HG02763 (cell line): Measurements from ENCODE around the gene MIEF1.
"Not testable (repeated sequence)": the region's sequence is repeated elsewhere in the genome, so short reads cannot be mapped to it uniquely, and the experiment has no call there.

Source experiments
- ATAC-seq: cut with Tn5 transposase; IDR thresholded peaks from one replicate; pipeline ENCODE4 v1.9.1; 2021; ENCODE audit warnings: mild to moderate bottlenecking, moderate library complexity; ENCODE audit not compliant: unreplicated experiment

The MIEF1 gene

DNA sequence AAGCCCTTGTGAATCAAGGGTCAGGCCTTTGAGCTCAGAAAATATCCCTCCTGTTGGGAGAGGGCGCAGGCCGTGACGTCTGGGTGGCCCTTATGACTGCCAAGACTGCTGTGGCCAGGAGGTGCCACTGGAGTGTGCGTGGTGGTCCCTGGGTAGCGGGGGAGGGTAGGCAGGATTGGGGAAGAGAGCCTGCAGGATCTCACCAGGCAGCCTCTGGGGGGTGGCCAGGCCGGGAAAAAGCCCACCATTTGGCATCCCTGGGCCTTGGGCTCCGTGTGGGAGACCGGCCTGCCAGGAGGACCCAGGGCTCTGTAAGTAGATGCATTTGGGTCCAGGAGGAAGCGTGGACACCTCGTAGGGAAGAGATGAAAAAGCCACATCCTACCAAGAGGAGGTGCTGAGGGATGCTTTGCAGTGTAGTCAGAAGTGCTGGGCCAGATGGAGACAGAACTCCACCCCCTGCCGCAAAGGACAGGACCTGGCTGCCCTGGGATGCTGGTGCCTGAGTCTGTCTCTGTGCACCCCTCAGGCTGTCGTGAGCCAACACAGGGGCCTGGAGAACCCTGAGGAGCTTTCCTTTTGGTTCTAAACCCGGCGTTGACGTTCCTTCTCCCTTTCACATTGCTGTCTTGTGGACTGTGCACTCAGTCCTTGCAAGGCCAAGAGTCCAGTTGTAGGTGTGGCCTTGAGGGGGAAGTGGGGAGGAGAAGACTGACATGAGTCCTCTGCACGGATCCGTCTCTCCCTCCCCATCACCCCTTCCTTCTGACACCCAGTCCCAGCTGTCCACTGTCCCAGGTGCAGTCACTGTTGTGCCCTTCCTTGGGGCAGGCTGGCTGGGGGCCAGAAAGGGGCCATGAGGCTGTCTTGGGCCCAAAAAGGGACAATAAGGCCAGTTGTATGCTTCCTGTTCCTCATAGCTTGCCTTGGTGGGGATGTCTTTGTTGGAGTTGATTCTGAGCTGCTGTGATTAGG is 12.7 kb upstream of the MIEF1 start:
- no peak for ATAC-seq

DNA sequence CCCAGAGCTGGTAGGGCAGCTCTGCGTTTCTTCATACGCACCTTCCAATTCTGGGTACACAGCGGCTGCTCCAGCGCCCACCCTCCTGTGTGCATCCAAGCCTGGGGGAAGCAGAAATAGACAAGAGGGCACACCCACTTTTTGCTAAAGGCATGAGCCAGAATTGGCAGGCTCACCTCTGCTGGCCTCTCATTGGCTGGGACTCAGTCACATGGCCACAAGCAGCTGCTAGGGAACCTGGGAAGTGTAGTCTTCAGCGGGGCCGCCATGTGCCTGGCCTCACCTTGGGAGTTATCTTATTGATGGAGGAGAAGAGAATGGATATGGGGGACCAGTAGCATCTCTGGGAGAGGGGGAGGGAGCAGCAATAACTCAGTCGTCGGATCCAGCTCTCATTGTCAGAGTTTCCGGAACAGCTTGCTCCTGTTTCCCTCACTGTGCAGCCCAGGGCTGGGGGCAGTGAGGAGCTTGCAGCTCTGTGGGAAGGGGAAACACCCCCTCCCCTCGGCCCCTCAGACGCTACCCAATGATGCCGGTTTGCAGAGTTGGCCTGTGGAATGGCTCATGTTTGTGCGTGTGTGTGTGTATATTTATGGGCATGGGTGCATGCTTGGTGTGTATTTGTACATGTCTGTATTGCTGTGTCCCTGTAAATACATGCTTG is 11.8 kb upstream of the MIEF1 start:
- peak; percentile 71 for ATAC-seq

DNA sequence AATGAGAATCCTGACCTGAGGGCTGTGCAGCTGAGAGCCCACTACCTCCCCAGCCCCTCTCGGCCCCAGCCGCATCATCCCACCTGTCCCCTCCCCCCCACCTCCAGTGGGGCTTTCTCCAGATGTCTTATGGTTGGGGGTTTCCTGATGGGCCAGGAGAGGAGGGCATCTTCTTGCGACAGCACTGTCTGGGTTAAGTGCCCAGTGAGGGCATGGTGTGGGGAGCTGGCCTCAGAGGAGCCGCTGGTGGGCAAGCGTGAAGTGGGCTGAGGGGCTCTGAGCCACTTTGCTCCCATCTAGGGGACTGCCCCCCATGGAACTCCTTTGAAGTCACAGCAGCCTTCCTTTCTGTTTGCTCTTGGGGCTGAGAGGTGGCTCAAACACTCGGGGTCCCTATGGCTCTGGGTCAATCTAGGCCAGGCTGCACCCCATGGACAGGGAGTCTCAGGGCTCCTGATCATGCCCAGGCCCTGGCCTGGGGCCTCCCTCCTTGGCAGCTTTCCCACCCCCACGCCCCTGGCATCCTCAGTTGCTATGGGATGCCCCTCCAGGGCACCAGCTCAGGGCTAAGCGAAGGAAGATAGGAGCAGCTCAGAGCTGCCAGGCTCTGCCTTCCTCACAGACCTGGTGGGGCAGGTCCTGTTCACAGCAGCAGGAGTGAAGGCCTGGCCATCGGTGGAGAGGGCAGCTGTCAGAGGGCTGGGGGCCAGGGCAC is 11.0 kb upstream of the MIEF1 start:
- no peak for ATAC-seq

DNA sequence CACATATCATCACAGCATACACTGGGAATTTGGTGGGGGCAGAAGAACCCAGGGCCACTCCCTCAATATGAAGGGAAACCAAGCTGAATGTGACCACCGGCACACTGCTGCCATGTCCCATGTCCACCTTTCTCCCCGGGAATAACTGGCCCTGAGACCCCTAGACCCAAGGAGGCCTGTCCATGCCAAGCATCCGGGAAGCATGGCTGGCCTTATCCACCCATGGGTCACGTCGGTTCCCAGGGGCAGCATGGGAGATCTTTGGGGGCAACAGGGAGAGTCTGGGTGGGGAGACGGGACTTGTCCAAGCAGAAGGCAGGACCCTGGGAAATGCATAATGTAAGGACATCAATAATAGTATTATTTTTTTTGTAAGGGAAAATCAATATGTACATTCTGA is 10.4 kb upstream of the MIEF1 start:
- ATAC-seq: no peak

DNA sequence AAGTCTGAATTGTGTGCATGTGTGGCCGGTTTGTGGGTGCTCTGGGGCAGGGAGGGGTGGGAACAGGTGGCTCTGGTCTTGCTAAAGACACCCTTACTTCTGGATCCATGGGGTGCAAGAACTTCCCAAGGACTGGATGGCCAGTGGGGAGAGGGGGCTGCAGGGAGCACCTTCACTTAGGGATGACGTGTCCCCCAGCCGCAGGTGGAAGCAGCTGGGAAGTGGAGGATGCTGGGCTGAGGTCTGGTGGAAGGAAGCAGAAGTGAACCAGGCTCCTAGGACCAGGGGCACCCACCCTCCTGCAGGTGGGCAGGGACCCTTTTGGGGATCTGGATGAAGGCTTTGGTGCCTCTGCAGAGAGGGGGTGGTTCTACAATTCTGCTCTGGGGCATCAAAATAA is 9.9 kb upstream of the MIEF1 start:
- ATAC-seq: no peak

DNA sequence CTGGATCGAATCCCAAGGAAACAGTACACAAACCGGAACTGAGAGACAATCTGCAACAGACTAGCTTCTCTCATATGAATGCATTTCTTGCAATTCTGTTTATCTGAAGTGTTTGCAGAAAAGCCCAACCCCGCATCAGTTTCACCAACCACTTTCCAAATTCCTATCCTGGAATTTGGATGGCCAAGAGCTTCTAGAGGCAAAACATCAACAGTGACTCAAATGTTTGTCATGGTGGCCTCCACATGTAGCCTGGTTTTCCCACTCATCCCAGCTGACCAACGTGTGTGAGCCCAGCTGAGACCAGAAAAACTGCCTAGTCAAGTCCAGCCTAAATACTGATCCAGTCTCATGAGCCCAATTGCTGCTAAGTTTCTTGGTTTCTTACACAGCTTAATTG is 8.3 kb upstream of the MIEF1 start:
- ATAC-seq: no peak

DNA sequence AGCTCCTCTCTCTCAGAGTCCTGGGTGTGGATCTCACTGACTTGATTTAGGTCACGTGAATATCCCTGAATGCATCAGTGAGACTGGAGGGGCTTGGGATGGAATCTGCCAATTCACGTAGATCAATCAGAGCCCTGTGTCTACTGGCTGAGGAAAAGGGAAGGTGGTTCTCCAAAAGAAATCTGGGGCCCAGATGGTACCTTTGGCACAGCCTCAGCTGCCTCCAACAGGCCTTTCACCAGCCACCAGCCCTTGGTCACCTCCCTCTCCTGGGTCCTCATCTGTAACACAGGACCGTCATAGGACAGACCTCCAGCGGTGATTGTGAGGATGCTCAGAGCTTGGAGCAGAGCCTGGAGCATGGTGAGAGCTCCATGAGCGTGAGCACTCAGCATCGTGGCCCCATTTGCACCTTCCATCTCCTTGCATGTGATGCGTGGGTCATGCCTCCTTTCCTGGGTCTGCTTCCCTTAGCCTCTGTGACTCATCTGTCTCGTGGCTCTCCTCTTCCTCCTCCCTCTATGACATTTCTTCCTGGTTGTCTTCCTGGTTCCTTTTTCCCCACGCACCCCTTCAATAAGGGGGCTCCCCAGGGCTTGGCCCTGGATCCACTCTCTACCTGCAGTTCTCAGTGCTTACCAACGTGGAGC is 7.5 kb upstream of the MIEF1 start:
- no peak for ATAC-seq

DNA sequence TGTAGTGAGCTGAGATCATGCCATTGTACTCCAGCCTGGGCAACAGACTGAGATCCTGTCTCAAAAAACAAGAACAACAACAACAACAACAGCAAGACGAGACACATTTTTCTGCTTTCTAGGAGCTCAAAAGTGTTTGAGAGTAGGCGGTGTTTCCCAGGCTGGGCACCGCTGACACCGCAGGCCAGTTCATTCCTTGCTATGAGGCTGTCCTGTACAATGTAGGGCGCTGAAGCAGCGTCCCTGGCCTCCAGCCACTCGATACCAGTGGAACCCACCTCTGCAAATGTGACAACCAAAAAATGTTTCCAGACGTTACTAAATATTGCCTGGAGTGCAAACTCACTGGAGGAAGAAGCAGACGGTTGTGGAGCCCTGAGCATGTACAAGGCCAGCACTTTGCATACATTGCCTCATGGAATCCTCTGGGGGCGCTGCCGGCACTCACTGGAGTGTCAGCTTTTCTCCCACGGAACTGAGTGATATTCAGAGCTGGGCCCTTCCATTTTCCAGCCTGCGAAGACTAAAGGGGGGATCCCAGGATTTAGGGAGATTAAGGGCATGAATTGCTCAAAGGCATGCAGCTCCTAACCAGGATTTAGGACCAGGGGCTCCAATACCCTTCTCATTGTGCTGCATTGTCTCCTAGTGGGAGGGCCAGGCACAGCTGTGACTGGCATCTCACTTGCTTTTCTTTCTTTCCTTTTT is 5.8 kb upstream of the MIEF1 start:
- no peak for ATAC-seq

DNA sequence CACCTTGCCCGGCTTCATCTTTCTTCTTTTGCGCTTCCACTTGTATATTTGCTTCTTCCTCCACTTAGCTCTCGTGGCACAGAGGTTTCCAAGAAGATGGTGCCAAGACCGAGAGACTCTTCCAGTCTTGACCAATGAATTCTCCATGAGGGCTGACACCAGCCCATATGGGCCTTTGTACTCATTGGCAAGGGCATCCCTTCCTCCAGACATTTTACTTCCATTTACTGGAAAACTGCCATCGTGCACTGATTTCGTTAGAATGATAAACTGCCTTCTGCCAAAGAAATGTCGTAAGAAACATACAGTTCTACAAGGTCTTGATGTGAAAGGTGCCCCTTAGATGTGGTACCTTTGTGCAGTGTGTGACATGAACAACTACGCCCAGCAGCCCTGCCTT is 4.7 kb upstream of the MIEF1 start:
- ATAC-seq: no peak

DNA sequence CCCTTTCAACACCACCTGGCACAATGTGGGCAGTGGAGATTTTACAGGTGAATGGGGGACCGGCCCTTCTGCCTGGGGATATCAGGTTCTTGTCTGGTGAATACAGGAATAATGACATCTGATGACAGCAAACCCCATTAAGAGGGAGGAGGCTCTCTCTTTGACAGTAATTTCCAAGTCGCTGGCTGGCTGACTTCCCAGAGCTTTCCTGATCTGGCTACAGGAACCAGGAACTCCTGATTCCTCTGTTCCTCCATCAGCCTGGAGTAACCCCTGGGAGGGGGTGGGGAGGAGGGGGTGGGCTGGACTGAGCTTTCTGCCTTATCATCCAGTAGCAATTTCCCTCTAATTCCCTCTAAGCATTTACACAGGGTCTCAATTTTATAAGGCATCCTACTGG is 3.7 kb upstream of the MIEF1 start:
- no peak for ATAC-seq

DNA sequence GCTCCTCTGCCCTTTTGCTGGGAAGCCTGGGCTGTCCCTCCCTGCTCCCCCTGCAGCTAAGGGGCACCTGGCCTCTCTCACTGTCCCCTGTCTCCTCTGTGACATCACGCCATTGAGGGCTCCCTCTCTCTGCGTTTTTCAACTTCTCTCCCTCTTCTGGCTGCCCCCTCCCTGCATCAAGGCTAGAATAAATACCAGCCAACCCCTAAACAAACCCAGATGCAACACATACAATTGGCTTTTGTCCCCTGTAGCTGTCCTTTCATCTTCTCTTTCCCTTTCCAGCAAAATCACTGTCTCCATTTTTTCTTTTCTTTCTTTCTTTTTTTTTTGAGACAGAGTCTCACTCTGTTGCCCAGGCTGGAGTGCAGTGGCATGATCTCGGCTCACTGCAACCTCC is 3.3 kb upstream of the MIEF1 start:
- no peak for ATAC-seq

DNA sequence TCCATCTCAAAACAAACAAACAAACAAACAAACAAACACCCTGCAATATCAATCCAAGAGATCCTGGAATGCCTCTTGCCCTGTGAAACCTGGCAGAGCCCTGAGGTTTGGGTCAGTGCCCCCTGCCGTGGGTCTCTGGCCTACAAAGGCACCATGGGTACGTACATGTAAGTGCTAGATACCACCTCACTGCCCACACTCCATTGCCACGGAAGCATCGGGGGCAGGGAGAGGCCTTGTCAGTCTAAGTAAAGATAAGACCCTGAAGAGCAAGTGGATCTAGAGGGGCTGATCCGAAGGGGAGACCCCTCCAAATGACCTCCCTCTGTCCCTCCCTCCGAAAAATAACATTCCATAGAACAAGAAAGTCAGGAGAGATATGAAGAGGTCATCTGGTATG is 2.0 kb upstream of the MIEF1 start:
- no peak for ATAC-seq

DNA sequence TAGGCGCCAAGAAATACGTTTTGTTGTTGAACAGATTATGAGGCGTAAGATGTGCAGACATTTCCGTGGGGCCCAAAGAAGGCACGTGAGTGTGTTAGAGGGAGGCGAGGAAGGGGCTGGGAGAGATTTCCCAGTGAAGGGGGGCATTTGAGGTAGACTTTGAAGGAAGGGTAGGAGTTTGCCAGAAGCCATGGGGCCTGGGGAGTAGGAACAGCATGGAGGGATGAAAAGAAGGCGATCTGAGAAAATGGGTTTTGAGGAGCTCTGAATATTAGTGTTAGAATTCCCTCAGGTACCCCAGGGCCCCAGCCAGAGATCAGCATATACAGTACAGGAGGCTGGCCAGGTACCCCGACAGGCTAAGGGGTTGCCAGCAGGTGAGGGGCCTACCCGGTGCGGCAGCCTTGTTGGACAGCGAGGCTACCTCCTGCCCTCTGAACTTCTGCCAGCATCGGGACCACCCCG is 414 bp upstream of the MIEF1 start:
- ATAC-seq: no peak

DNA sequence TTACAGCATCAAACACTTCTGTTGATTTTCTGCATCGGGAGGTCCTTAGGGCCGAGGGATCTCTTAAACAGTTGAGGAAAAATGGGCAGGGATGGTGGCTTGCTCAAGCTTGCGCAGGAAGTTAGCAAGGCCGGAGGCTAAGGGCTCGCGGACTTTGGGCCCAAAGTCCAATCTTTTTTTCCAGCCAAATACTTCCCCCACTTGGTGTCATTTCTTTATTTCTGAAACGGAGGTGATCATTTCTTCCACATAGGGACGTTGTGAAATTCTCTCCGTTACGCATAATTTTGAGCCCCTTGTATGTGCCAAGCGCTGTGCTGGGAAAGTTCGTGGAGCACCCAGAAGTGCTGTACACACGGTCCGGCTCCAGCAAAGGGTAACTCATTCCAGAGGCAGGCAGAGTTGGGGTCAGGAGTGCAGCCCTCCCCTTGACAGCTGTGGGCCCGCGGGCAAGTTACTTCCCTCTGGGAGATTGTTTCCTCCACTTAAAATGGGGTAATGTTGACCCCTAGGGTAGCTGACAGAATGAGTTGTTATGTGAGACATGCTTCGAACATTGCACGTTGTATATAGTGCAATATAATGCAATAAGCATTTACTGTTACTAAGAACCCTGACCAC is 809 bp downstream of the MIEF1 start:
- ATAC-seq: no peak

DNA sequence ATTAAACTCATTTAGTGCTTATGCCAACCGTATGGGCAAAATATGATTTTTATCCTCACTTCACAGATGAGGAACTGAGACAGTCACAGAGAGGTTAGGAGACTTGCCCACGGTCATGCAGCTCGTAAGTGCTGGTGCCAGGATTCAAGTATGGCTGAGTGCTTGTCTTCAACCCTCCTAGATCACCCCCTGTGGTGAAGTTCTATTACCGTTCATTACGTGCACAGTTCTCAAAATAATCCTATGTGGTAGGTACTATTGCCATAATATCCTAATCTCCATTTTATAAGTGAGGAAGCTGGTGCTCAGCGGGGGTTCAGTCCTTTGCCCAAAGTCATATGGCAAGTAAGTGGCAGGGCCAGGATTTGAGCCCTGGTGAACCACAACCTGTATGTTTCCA is 1.5 kb downstream of the MIEF1 start:
- no peak for ATAC-seq

DNA sequence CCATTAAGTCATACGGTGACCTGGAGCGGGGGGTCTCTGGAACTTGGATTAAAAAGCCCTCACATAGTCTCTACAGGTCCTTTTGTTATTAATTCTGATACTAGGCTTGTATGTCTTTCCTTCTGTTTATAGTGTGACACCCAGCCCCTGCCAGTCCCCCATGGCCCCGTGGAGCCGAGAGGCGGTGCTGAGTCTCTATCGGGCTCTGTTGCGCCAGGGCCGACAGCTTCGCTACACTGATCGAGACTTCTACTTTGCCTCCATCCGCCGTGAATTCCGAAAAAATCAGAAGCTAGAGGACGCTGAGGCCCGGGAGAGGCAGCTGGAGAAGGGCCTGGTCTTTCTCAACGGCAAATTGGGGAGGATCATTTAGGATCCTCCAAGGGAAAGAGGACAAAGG is 2.0 kb downstream of the MIEF1 start:
- ATAC-seq: no peak

DNA sequence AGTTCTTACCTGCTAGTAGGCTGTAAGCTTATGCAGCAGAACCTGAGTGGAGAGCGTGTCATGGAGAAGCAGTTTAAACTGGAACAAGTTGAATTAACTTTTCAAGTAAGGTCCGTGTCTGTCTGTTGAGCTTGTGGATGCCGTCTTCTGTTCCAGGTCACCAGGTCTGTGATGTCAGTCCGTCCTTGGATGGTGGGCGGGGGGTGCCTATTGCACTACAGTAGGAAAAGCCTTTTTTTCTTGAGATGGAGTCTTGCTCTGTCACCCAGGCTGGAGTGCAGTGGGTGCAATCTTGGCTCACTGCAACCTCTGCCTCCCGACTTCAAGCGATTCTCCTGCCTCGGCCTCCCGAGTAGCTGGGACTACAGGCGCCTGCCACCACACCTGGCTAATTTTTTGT is 4.9 kb downstream of the MIEF1 start:
- ATAC-seq: not testable (repeated sequence)

DNA sequence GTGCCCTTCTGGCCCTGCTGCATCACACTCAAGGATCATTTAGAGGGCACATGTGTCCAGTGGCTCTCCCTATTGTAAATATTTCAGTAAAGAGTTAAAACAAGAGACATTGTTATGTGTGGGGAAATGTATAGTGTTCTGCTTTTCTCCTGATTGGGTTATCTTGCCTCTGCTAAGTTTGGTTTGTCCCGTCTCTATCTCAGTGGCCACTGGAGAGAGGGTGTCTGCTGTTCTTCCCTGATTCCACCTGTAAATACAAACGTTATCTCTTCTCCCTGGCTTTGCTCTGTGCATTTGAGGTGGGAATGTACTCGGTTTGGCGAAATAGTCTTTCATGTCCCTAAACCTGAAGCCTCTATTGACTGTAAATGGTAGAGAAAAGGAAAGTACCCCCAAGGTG is 6.3 kb downstream of the MIEF1 start:
- ATAC-seq: no peak

DNA sequence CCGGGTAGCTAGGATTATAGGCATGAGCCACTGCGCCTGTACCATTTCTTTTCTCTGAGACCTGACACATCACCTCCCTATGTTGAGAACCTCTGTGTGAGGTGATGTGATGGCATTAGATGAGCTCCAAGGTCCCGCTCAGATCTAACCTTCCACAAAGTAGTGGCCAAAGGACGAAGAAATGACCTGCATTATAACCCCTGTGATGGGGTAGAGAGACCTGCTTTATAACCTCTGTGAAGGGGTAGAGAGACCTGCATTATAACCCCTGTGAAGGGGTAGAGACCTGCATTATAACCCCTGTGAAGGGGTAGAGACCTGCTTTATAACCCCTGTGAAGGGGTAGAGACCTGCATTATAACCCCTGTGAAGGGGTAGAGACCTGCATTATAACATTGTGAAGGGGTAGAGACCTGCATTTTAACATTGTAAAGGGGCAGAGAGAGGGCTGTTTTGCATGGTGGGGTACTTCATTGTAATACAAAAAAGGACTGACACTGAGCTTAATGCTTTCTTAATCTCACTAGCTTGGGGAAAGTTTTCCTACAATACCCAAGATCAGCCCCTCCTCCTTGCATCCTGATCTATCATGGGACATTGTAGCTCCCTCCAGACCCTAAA is 8.5 kb downstream of the MIEF1 start:
- ATAC-seq: no peak

DNA sequence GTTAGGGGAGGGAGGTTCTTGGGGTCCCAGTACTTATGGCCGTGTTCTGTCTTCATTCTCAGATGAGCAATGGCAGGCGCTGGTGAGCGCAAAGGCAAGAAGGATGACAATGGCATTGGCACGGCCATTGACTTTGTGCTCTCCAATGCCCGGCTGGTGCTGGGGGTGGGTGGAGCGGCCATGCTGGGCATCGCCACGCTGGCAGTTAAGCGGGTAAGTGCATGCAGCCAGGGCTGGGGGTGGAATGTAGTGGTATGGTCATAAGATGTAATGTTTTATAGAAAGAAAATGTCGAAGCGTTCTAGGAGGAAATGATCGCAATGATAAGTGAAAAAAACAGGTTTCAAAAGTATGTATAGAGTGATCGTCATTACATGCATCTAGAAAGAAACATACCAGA is 9.1 kb downstream of the MIEF1 start:
- no peak for ATAC-seq
